OCI-LY1 (cell line): ENCODE measurements around the gene CYP4A11.

Experiments used
- CTCF ChIP-seq: fragments of 200-600 bp; sonication (generic), shearing (Covaris generic); IDR thresholded peaks from 2 replicates; pipeline ENCODE4 v1.5.1; 2017; ENCODE audit warnings: mild to moderate bottlenecking, antibody characterized with exemption, low read length, moderate library complexity, mixed read lengths
- EZH2 ChIP-seq: fragments of 200-600 bp; sonication (generic), shearing (Covaris generic); IDR thresholded peaks from 2 replicates; pipeline ENCODE4 v1.8.0; 2017; ENCODE audit warnings: borderline replicate concordance, mixed run types, mild to moderate bottlenecking, antibody characterized with exemption, low read length, moderate library complexity, mixed read lengths

GRCh38 chr1:46948629-46949416 lies 7.5 kb upstream of the CYP4A11 start:
- TF ChIP-seq CTCF = no peak
- no peak for TF ChIP-seq EZH2
